K562 (cell line): Measurements from ENCODE around the gene NELFE. TPM values are rescaled to one million over a fixed set of nuclear protein-coding genes. Genes with fewer than 3 reads are reported as not detected.
A peak's percentile ranks its signal among the peaks of the same experiment; 100 is the strongest.

Experiments used
- E2F5 ChIP-seq: sonication (generic); formaldehyde crosslinking; IDR thresholded peaks from 2 replicates; pipeline ENCODE4 v1.8.0; 2022; ENCODE audit warnings: mild to moderate bottlenecking, missing genetic modification reagents
- FOXP4 ChIP-seq: sonication (generic); formaldehyde crosslinking; IDR thresholded peaks from 2 replicates; pipeline ENCODE4 v1.8.0; 2022; ENCODE audit warnings: mild to moderate bottlenecking, missing genetic modification reagents, borderline replicate concordance
- SP1 ChIP-seq: sonication (generic); formaldehyde crosslinking; IDR thresholded peaks from 2 replicates; pipeline ENCODE4 v1.8.1; 2022; ENCODE audit warnings: mild to moderate bottlenecking, missing genetic modification reagents
- TRIM28 ChIP-seq: fragments of 450-650 bp; IDR thresholded peaks from 2 replicates; pipeline ENCODE4 v1.6.1; 2017
- ZNF518B ChIP-seq: fragments of 250-450 bp; sonication (Bioruptor Pico); IDR thresholded peaks from 2 replicates; pipeline ENCODE4 v1.5.0; 2021; ENCODE audit warnings: mild to moderate bottlenecking, moderate library complexity
- polyA plus RNA-seq, 8 experiments: library from polyadenylated mRNA; depleted of rRNA in 4 of 8; stranded (reverse) in 5 of 8; unstranded in 3 of 8; fragments of >200 nt; fragmentation: Nextera tagmentation in 2 of 8; fragmentation: Illumina TruSeq in 1 of 8; extraction: Ambion mirVana in 2 of 8; extraction: Trizol in 1 of 8; gene quantifications; 2 replicates each; pipeline versions ENCODE4 v1.2.1 to v1.2.3, GENCODE V29; 2011 to 2014; ENCODE audit warnings: inconsistent platforms in 1 of 8, missing spikeins in 1 of 8
- total RNA-seq, 7 experiments: library from RNA; depleted of rRNA in 6 of 7; stranded (reverse); fragments of >200 nt in 6 of 7; fragmentation: Illumina TruSeq in 2 of 7; extraction: Trizol in 2 of 7; gene quantifications; 2 replicates each; pipeline versions ENCODE4 v1.2.1 to v1.2.3, GENCODE V29; 2011 to 2021; ENCODE audit warnings: low replicate concordance in 1 of 7

NELFE gene
- total and polyA plus RNA-seq, 9 of the 15 experiments (the other 6 are each of a cell fraction or from before 2014, with no cell fraction given), result 15.2 to 157 (median 91.5) TPM

GRCh38 chr6:31956796-31957195 is 2.0 kb downstream of the NELFE start (continued):
- TF ChIP-seq ZNF518B (no peak), SP1 (0 out of 2 replicates have a peak, but pooled peaks have one; percentile 13), TRIM28 (no peak), FOXP4 (CRISPR knock-in tag) (peak; percentile 67; the same call in 1 of the 2 replicates), E2F5 (CRISPR knock-in tag) (0 out of 2 replicates have a peak, but pooled peaks have one; percentile 53)
